HG03469 (cell line): ENCODE measurements around the gene PPP1R14B.

Experiments
- ATAC-seq: cut with Tn5 transposase; IDR thresholded peaks from one replicate; pipeline ENCODE4 v1.9.1; 2021; ENCODE audit warnings: mild to moderate bottlenecking, moderate library complexity, moderate number of reproducible peaks; ENCODE audit not compliant: unreplicated experiment

Gene PPP1R14B

DNA sequence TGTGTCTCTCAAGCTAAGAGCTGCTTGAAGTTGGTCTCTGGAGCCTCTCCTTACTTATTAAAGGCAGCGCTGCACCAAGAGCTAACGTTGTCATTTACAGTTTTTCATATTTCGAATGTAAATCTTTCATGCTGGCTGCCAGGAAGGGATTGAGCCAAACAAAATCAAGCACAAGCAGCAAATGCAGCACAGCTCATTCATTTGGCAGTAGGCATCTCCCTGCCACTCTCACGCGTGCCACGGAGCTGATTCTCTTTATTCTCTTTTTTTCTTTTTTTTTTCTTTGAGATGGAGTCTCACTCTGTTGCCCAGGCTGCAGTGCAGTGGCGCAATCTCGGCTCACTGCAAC, 13.8 kb downstream of the PPP1R14B start:
- ATAC-seq: no peak

- ATAC-seq: no peak
Observed at GRCh38 chr11:64232182-64232966, 14.4 kb downstream of the PPP1R14B start.

DNA sequence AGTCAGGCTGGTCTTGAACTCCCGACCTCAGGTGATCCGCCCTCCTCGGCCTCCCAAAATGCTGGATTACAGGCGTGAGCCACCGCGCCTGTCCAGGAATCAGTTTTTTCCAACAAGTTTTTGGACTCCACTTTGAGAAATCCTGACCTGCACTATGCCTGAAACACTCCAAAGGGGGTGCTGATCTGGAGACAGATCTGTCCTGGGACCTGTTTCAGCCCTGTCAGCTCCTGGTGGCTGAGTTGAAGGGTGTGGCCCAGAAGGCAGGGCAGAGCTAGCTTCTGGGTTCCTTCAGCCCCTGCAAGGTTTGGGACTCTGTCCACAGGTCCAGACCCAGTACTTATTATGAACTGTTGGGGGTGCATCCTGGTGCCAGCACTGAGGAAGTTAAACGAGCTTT, 15.2 kb downstream of the PPP1R14B start:
- no peak for ATAC-seq

DNA sequence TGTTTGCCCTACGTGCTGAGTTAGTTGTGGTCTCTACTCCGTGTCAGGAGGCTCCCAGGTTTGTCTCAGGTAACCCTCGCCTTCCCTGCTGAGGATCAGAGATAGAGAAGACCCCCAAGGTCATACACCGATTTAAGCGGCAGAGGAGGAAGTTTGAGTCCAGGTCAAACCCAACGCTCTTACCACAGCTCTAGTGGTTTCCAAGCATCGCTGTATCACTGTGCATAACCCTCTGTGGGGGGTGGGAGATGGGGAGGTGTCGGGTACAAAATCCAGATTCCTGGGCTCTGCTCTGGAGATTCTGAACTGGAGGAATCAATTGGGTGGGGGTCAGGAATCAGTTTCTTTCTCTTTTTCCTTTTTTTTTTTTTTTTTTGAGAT, 15.8 kb downstream of the PPP1R14B start:
- no peak for ATAC-seq

- no peak for ATAC-seq
Observed at GRCh38 chr11:64230171-64230984, 16.4 kb downstream of the PPP1R14B start, which contains the start of gene DNAJC4. Gene DNAJC4 (plus strand): TSS chr11:64230548. CDS start chr11:64230855, 307 bp downstream.

- no peak for ATAC-seq
Observed at GRCh38 chr11:64229744-64230170, 17.0 kb downstream of the PPP1R14B start.

DNA sequence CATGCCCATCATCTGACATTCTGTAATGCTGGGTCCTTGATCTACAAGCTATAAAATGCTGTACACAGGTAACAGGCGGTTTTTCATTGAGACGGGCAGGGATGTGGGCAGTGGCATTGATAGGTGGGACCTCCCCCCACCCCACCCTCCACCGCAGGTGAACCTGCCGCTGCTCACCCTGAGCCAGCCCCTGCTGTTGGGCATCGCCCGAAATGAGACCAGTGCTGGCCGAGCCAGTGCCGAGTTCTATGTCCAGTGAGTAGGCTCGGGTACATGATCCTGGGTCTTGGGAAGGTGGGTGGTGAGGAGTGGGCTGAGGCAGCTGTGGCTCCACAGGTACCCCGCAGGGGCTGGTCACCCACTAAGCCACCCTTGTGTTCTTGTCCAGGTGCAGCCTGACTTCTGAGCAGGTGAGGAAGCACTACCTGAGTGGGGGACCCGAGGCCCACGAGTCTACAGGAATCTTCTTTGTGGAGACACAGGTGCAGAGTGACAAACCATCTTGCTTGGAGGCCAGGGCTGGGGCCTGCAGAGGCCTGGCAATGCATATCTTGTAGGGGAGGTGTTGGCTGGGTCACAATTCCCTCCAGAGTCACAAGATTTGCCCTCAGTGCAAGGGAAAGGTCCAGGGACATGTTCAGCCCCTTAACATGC, 17.5 kb downstream of the PPP1R14B start:
- ATAC-seq: no peak

GRCh38 chr11:64227405-64227956, 19.3 kb downstream of the PPP1R14B start:
- no peak for ATAC-seq

DNA sequence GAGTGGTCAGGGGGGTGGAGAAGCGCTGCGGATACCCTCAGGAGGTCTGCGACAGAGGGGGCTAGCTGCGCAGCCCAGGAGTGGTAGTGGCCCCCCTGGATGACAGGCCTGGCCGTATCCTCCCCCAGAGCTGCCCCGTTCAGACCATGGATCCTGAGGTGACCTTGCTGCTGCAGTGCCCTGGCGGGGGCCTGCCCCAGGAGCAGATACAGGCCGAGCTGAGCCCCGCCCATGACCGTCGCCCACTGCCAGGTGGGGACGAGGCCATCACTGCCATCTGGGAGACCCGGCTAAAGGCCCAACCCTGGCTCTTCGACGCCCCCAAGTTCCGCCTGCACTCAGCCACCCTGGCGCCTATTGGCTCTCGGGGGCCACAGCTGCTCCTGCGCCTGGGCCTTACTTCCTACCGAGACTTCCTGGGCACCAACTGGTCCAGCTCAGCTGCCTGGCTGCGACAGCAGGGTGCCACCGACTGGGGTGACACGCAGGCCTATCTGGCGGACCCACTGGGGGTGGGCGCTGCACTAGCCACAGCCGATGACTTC, 20.2 kb downstream of the PPP1R14B start:
- no peak for ATAC-seq

GRCh38 chr11:64225608-64226506, 20.9 kb downstream of the PPP1R14B start, which contains the start of the genes NUDT22 and TRPT1:
Gene NUDT22 (plus strand): TSS chr11:64226274. CDS start chr11:64226653, 379 bp downstream.
Gene TRPT1 (minus strand): TSS chr11:64226186. CDS start chr11:64225860, 326 bp downstream.
- no peak for ATAC-seq

DNA sequence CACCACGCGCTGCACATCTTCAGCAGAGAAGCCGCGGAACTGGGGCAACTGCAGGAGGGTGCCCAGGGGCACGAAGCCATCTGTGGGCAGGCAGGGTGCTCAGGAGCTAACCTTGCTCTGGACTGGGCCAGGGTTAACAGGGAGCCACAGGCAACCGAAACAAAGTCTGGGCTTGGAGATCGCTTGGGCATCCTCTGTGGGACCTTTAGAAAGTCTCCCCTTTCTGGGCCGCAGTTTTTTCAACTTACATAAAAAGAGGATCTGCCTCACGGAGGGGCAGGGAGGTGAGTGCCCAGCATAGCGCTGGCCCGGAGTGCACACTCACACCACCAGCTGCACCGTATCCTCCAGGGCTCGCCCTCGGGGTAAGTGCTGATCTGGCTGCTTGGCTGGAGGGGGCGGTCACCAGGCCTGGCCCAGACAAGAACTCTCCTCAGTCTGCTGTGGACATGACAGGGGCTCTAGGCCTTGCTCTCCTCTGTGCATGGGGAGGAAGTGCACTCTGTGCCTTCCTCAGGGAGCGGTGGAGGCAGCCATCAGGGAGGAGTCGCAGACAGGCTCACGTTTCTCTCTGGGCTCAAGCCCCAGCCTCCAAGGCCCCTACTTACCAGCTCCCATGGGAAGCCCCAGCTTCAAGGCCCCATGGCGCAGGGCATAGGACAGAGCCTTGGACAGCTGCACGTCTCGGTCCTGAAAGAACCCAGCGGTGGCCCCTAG, 21.7 kb downstream of the PPP1R14B start:
- no peak for ATAC-seq

GRCh38 chr11:64224151-64224890, 22.4 kb downstream of the PPP1R14B start:
- no peak for ATAC-seq

DNA sequence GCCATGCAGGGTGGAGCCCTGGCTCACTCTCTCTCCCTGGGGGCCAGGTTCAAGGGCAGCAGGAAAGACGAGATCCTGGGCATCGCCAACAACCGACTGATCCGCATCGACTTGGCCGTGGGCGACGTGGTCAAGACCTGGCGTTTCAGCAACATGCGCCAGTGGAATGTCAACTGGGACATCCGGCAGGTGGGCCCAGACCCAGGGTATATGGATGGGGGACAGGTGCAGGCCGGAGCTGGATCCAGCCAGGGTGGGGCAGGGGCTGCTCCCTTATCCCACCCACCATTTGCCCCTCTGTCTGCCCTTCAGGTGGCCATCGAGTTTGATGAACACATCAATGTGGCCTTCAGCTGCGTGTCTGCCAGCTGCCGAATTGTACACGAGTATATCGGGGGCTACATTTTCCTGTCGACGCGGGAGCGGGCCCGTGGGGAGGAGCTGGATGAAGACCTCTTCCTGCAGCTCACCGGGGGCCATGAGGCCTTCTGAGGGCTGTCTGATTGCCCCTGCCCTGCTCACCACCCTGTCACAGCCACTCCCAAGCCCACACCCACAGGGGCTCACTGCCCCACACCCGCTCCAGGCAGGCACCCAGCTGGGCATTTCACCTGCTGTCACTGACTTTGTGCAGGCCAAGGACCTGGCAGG, 23.6 kb downstream of the PPP1R14B start:
- no peak for ATAC-seq

DNA sequence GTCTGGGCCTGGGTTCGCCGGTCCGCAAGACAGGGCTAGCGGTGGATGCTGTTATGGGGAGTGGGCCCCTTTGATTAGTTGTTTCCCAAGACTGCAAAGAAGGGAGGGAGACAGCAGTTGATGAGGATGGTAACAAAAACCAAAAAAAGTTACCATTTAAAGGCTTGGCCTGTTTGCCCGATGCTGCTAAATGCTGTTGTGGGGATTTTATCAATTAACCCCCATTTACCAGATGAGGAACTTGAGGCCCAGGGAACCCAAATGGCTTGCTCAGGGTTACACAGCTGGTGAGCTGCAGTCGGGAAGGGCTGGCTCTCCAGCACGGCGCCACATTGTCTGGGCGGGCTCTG, 24.1 kb downstream of the PPP1R14B start:
- ATAC-seq: no peak

GRCh38 chr11:64220798-64221197, 25.9 kb downstream of the PPP1R14B start:
- ATAC-seq: no peak

GRCh38 chr11:64220271-64220670, 26.5 kb downstream of the PPP1R14B start:
- no peak for ATAC-seq

DNA sequence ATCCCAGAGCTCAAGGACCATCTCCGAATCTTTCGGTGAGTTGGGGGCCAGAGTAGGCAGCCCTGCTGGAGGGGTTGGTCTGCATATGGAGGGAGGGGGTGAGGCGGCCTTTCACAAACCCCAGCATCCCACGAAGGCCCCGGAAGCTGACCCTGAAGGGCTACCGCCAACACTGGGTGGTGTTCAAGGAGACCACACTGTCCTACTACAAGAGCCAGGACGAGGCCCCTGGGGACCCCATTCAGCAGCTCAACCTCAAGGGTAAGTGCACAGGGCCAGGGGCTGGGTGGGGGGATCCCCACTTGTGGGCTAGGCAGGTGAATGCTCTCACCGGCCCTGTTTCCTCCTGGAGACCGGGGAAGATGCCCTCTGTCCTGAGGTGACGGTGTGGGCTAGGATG, 27.0 kb downstream of the PPP1R14B start:
- no peak for ATAC-seq

DNA sequence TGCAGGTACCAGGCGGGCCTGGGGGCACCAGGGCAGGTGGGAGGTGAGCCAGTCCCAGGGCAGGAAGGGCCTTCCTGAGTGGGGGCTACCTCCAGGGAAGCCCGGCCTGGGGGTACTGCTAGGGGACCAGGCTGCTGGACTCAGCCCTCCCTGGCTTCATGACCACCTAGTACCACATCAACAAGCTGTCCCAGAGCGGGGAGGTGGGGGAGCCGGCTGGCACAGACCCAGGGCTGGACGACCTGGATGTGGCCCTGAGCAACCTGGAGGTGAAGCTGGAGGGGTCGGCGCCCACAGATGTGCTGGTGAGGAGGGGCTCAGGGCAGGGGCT, 27.4 kb downstream of the PPP1R14B start:
- no peak for ATAC-seq
